22Rv1 (cell line): Measurements from ENCODE around the gene PACRG.

Experiments used
- ZFX ChIP-seq: fragments of 450-650 bp; IDR thresholded peaks from 2 replicates; pipeline ENCODE4 v1.6.1; 2017; ENCODE audit warnings: antibody characterized with exemption, borderline replicate concordance
- TF ChIP-seq, protein P1 (sequence below): fragments of 450-650 bp; IDR thresholded peaks from 2 replicates; pipeline ENCODE4 v1.5.1; 2017; ENCODE audit warnings: mild to moderate bottlenecking

DNA sequence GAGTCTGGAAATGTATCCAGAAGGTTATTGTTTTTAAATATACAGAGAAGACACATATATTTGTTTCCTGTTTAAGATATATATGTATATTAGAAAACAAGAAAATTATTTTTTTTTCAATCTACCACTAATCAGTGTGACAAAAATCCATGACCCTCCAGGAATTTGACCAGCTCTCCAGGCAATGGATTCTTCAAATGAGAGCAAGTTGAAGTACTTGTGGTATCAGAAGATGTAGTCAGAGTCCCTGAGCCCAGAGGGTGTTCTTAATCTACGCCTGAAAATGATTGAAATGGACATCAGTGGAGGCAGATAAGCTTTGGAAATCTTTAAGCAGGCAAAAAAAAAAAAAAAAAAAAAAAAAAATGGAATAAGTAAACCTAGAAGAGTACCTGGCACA, 500.3 kb downstream of the PACRG start:
- TF ChIP-seq, protein P1, sequence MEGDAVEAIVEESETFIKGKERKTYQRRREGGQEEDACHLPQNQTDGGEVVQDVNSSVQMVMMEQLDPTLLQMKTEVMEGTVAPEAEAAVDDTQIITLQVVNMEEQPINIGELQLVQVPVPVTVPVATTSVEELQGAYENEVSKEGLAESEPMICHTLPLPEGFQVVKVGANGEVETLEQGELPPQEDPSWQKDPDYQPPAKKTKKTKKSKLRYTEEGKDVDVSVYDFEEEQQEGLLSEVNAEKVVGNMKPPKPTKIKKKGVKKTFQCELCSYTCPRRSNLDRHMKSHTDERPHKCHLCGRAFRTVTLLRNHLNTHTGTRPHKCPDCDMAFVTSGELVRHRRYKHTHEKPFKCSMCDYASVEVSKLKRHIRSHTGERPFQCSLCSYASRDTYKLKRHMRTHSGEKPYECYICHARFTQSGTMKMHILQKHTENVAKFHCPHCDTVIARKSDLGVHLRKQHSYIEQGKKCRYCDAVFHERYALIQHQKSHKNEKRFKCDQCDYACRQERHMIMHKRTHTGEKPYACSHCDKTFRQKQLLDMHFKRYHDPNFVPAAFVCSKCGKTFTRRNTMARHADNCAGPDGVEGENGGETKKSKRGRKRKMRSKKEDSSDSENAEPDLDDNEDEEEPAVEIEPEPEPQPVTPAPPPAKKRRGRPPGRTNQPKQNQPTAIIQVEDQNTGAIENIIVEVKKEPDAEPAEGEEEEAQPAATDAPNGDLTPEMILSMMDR, result no peak
- no peak for TF ChIP-seq ZFX
